KMS-11 (cell line): ENCODE data around the gene MACROD2.

Experiments used
- H2AFZ ChIP-seq: fragments of 200-600 bp; sonication (generic); 2 replicates; pipeline ENCODE4 v1.6.1; 2016; ENCODE audit warnings: antibody characterized with exemption, mixed run types, low read depth
- H3K27ac ChIP-seq: fragments of 200-600 bp; sonication (generic); 2 replicates; pipeline ENCODE4 v1.6.1; 2016; ENCODE audit warnings: mild to moderate bottlenecking, mixed run types
- H3K27me3 ChIP-seq: fragments of 200-600 bp; sonication (generic); 2 replicates; pipeline ENCODE4 v1.6.1; 2017; ENCODE audit warnings: mild to moderate bottlenecking, low read depth, mixed run types, moderate library complexity; ENCODE audit not compliant: insufficient read depth
- H3K36me3 ChIP-seq: fragments of 200-600 bp; sonication (generic); 2 replicates; pipeline ENCODE4 v1.6.1; 2017; ENCODE audit warnings: mild to moderate bottlenecking, mixed run types; ENCODE audit not compliant: insufficient read depth
- H3K4me1 ChIP-seq: fragments of 200-600 bp; sonication (generic); 2 replicates; pipeline ENCODE4 v1.6.1; 2016; ENCODE audit warnings: mild to moderate bottlenecking, low read depth, mixed run types; ENCODE audit not compliant: poor library complexity, severe bottlenecking
- H3K4me2 ChIP-seq: fragments of 200-600 bp; sonication (generic); 2 replicates; pipeline ENCODE4 v1.7.0; 2016; ENCODE audit warnings: mild to moderate bottlenecking, mixed run types
- H3K4me3 ChIP-seq: fragments of 200-600 bp; sonication (generic); IDR thresholded peaks from 2 replicates; pipeline ENCODE4 v1.6.1; 2017; ENCODE audit warnings: low read depth, low read length, mixed read lengths; ENCODE audit not compliant: insufficient read depth
- H3K79me2 ChIP-seq: fragments of 200-600 bp; sonication (generic); 2 replicates; pipeline ENCODE4 v1.6.1; 2016; ENCODE audit warnings: low read depth, mixed run types; ENCODE audit not compliant: insufficient read depth
- H3K9ac ChIP-seq: fragments of 200-600 bp; sonication (generic); 2 replicates; pipeline ENCODE4 v1.6.1; 2016; ENCODE audit warnings: mild to moderate bottlenecking, mixed run types
- H4K20me1 ChIP-seq: fragments of 200-600 bp; sonication (generic); 2 replicates; pipeline ENCODE4 v1.6.1; 2016; ENCODE audit warnings: mild to moderate bottlenecking, mixed run types; ENCODE audit not compliant: insufficient read depth
- TF ChIP-seq, protein P1 (sequence below): fragments of 200-600 bp; sonication (generic); conservative IDR thresholded peaks from 2 replicates; pipeline ENCODE4 v1.6.1; 2017; ENCODE audit warnings: low read depth, mild to moderate bottlenecking, antibody characterized with exemption, low read length, moderate library complexity, mixed read lengths

Gene MACROD2

DNA sequence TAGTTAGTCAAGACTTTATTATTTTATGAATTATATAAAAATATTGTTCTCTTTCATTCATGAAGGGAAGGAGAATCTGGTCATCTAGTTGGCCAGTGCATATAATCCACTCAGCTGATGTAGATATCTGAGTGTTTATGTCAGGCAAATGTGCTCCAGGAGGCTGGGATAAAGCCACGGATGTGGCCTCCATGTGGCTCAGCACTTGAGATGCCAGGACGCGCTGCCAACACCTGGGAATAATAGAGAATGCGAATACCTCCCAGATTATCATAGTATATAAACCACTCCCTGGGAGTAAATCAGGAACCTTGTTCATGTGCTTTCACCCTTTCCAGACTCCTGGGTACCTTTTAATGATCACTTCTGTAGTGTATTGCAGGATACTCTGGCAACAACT is 1571.9 kb downstream of the MACROD2 start:
- TF ChIP-seq, protein P1, sequence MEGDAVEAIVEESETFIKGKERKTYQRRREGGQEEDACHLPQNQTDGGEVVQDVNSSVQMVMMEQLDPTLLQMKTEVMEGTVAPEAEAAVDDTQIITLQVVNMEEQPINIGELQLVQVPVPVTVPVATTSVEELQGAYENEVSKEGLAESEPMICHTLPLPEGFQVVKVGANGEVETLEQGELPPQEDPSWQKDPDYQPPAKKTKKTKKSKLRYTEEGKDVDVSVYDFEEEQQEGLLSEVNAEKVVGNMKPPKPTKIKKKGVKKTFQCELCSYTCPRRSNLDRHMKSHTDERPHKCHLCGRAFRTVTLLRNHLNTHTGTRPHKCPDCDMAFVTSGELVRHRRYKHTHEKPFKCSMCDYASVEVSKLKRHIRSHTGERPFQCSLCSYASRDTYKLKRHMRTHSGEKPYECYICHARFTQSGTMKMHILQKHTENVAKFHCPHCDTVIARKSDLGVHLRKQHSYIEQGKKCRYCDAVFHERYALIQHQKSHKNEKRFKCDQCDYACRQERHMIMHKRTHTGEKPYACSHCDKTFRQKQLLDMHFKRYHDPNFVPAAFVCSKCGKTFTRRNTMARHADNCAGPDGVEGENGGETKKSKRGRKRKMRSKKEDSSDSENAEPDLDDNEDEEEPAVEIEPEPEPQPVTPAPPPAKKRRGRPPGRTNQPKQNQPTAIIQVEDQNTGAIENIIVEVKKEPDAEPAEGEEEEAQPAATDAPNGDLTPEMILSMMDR = no peak
- no peak overlapping the region for H3K9ac ChIP-seq
- H2AFZ ChIP-seq = no peak overlapping the region
- H3K79me2 ChIP-seq = no peaks in the 10 kb centered on the region
- H3K27ac ChIP-seq = no peak overlapping the region
- no peaks in the 10 kb centered on the region for H3K4me1 ChIP-seq
- H4K20me1 ChIP-seq = no peaks in the 10 kb centered on the region
- H3K4me3 ChIP-seq = no peak overlapping the region
- no peak overlapping the region for H3K4me2 ChIP-seq
- H3K27me3 ChIP-seq = no peaks in the 10 kb centered on the region
- H3K36me3 ChIP-seq = no peaks in the 10 kb centered on the region

DNA sequence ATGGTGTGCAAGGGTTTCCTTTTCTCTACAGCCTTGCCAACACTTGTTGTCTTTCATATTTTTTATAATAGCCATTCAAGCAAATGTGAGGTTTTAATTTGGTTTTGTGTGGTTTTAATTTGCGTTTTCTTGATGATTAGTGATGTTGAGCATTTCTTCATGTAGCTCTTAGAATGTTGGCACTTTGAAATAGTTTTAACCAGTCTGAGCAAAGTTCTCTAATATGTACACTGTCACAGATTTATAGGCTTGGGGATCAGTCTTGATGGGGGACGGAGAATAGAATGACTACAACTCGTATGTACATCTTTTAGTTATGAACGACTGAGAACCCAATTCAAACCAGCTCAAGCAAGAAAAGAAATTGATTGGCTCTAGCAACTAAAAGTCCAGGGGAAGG is 1574.8 kb downstream of the MACROD2 start:
- no peak overlapping the region for H3K27ac ChIP-seq
- H4K20me1 ChIP-seq = no peaks in the 10 kb centered on the region
- no peaks in the 10 kb centered on the region for H3K36me3 ChIP-seq
- no peaks in the 10 kb centered on the region for H3K27me3 ChIP-seq
- H3K9ac ChIP-seq = no peak overlapping the region
- no peaks in the 10 kb centered on the region for H3K79me2 ChIP-seq
- TF ChIP-seq, protein P1 = no peak
- no peak overlapping the region for H3K4me3 ChIP-seq
- H3K4me1 ChIP-seq = no peaks in the 10 kb centered on the region
- no peak overlapping the region for H2AFZ ChIP-seq
- H3K4me2 ChIP-seq = no peak overlapping the region

DNA sequence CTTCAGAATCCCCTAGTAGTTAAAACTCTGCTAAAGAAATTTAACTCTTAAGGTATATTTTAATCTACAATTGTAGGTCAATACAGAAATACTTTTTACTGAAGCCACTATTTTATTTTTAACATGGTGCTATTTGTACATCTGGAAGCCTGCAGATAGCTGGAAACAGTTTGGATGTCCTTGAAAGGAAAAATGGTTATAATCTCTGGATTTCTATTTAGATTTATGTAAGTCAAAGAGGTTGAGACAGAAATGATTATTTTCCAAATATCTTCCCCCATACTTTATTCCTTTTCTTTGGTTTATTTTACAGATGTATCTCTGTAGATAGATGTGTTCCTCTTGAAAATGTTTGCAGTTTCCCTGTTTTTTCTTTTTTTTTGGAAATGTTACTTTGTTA is 1575.7 kb downstream of the MACROD2 start:
- Histone ChIP-seq H4K20me1 (no peaks in the 10 kb centered on the region), H3K4me1 (no peaks in the 10 kb centered on the region), H3K79me2 (no peaks in the 10 kb centered on the region), H3K4me2 (no peak overlapping the region), H3K4me3 (no peak overlapping the region), H3K27me3 (no peaks in the 10 kb centered on the region), H2AFZ (no peak overlapping the region), H3K27ac (no peak overlapping the region), H3K36me3 (no peaks in the 10 kb centered on the region), H3K9ac (no peak overlapping the region)
- TF ChIP-seq, protein P1 = no peak

DNA sequence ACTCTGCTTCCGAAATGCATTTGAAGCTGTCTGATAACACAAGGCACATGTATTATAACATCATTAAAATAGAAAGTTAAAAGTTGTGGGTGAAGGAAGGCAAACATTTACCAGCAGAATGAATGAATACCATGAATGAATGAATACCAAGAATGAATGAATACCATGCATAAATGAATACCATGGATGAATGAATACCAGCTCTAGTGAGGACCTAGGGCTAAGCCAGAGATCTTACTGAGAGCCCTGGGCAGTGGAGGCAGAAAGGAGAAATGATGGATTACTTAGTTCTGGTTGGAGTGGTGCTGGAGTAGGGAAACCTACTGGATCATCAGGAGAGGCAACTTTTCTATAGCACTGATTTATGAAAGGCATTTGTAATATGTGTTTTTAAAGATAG is 1579.9 kb downstream of the MACROD2 start:
- Histone ChIP-seq H3K36me3 (no peaks in the 10 kb centered on the region), H3K27ac (no peak overlapping the region), H4K20me1 (no peaks in the 10 kb centered on the region), H3K79me2 (no peaks in the 10 kb centered on the region), H2AFZ (no peak overlapping the region), H3K4me2 (no peak overlapping the region), H3K9ac (no peak overlapping the region), H3K4me3 (no peak overlapping the region), H3K4me1 (no peaks in the 10 kb centered on the region), H3K27me3 (no peaks in the 10 kb centered on the region)
- TF ChIP-seq, protein P1 = no peak
